SH-SY5Y (cell line): Measurements from ENCODE around the gene MPST.

Experiments used
- GATA2 ChIP-seq: IDR thresholded peaks from 2 replicates; pipeline ENCODE4 v1.6.1; 2011; ENCODE audit warnings: mild to moderate bottlenecking, low read depth, low read length
- GATA3 ChIP-seq: IDR thresholded peaks from 2 replicates; pipeline ENCODE4 v1.6.1; 2011; ENCODE audit warnings: low read depth, mild to moderate bottlenecking, low read length, moderate library complexity

- TF ChIP-seq GATA2, result no peak
- TF ChIP-seq GATA3, result no peak
Measured at GRCh38 chr22:37010976-37011375, 8.6 kb upstream of the MPST start.
